ENCODE results near the gene C7orf25.

GRCh38 chr7:42952328-42952727 is 40.5 kb upstream of the C7orf25 start:
- TF ChIP-seq YY1 (IDR thresholded peaks at IDR 0.05; ENCODE audit: insufficient read depth, insufficient read length), result no peak
- TF ChIP-seq SUZ12 (IDR thresholded peaks at IDR 0.05; ENCODE audit: extremely low read depth, insufficient read depth, insufficient read length), result no peak
